Activated CD4-positive, alpha-beta T cell treated with anti-CD3 and anti-CD28 coated beads, Interleukin-2, amount 50 U/mL, for 48 hours (primary cell): Measurements from ENCODE around the gene ANKRD40.

Experiments used
- DNase-seq, 2 experiments: peaks; one replicate each; pipeline ENCODE4 v3.0.0-alpha.2; 2020

ANKRD40 gene

GRCh38 chr17:50668025-50668837 lies 39.5 kb downstream of the ANKRD40 start:
- DNase-seq: no peak

GRCh38 chr17:50667259-50668024 lies 40.3 kb downstream of the ANKRD40 start:
- no peak for DNase-seq

- no peak for DNase-seq
Measured at GRCh38 chr17:50666316-50666715, 41.4 kb downstream of the ANKRD40 start.

- no peak for DNase-seq
Measured at GRCh38 chr17:50665838-50666237, 41.9 kb downstream of the ANKRD40 start.

GRCh38 chr17:50664788-50665458 lies 42.8 kb downstream of the ANKRD40 start:
- no peak for DNase-seq

GRCh38 chr17:50663812-50664374 lies 43.8 kb downstream of the ANKRD40 start:
- DNase-seq: no peak

GRCh38 chr17:50662632-50663225 lies 45.0 kb downstream of the ANKRD40 start:
- DNase-seq: no peak

GRCh38 chr17:50661795-50662391 lies 45.8 kb downstream of the ANKRD40 start:
- DNase-seq: peak; percentile 24 to 46

- no peak for DNase-seq
Measured at GRCh38 chr17:50661348-50661747, 46.4 kb downstream of the ANKRD40 start.

- DNase-seq: no peak
Measured at GRCh38 chr17:50660887-50661345, 46.8 kb downstream of the ANKRD40 start.

- DNase-seq: no peak
Measured at GRCh38 chr17:50660042-50660886, 47.5 kb downstream of the ANKRD40 start.

GRCh38 chr17:50659179-50659578 lies 48.5 kb downstream of the ANKRD40 start:
- no peak for DNase-seq

- DNase-seq: no peak
Measured at GRCh38 chr17:50658616-50659015, 49.1 kb downstream of the ANKRD40 start.

- no peak for DNase-seq
Measured at GRCh38 chr17:50657627-50658026, 50.1 kb downstream of the ANKRD40 start.

- no peak for DNase-seq
Measured at GRCh38 chr17:50657054-50657453, 50.7 kb downstream of the ANKRD40 start.

- no peak for DNase-seq
Measured at GRCh38 chr17:50656509-50656908, 51.2 kb downstream of the ANKRD40 start.

- DNase-seq: no peak
Measured at GRCh38 chr17:50653738-50654137, 54.0 kb downstream of the ANKRD40 start.

- no peak for DNase-seq
Measured at GRCh38 chr17:50651661-50652060, 56.1 kb downstream of the ANKRD40 start.

GRCh38 chr17:50649042-50649908 lies 58.4 kb downstream of the ANKRD40 start:
- DNase-seq: no peak

- no peak for DNase-seq
Measured at GRCh38 chr17:50647187-50647586, 60.5 kb downstream of the ANKRD40 start.
